Measurements from ENCODE around the gene CFI. TPM values are rescaled to one million over a fixed set of nuclear protein-coding genes. Genes with fewer than 3 reads are reported as not detected.

CFI gene
- total and polyA plus RNA-seq, 2 of the 8 experiments (the other 6 are each of a cell fraction or from before 2014, with no cell fraction given), result not detected

DNA sequence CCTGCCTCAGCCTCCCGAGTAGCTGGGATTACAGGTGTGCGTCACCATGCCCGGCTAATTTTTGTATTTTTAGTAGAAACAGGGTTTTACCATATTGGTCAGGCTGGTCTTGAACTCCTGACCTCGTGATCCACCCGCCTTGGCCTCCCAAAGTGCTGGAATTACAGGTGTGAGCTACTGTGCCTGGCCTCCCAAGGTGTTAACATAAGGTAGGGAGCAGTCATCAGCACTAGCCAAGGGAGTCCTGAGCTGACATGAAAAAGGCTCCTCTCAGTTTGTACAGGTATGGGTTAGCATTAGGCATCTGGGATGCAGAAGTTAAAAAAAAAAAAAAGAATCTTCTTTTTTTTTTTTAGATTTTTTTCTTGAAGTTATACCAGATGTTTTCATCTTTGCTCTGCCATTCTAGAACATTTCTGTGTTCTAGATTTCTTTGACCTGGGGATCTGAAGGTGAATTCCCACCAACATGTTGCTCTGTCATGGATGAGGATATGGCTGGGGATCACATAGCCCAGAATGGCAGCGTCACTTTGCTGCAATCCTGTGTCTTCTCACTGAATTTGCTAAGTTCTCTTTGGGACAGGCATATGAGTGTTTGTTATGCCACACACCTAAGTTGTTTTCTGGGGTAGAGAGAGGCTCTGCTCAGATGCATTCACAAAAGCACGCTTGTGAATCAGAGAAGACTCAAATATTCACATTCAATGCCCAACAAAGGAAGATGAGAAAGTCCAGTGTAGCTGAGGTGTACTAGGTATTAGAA lies 47.5 kb downstream of the CFI start:
- no peaks in the 10 kb centered on the region for H3K4me1 ChIP-seq (replicated peaks in 1 of 4; ENCODE audit: control insufficient read depth in 3 of 4, insufficient read depth in 4 of 4, low read length in 3 of 4)
- H3K23me2 ChIP-seq (ENCODE audit: low read depth, low read length), result no peaks in the 10 kb centered on the region
- H3K79me1 ChIP-seq (ENCODE audit: low read depth, low read length), result no peaks in the 10 kb centered on the region
- no peak overlapping the region for H4K8ac ChIP-seq (ENCODE audit: extremely low read depth, insufficient read depth, low read length)
- POLR2A ChIA-PET (ENCODE audit: partially characterized antibody), result interaction anchor here (0.5 kb wide), 1 partner anchor 165 kb away, joined by 3 read pairs; no protein-coding TSS in a partner anchor
- no peak overlapping the region for H3K14ac ChIP-seq (ENCODE audit: insufficient read length)
- H4K5ac ChIP-seq (ENCODE audit: insufficient read length, low read depth, low read length), result no peak overlapping the region
- H3K4ac ChIP-seq (replicated peaks; ENCODE audit: insufficient read length, low read depth, low read length), result no peak overlapping the region
- H3K4me3 ChIP-seq (ENCODE audit: extremely low read depth in 1 of 4, insufficient read depth in 2 of 4, low read depth in 3 of 4, low read length in 4 of 4), result no peak overlapping the region
- no peak overlapping the region for H2BK120ac ChIP-seq (replicated peaks; ENCODE audit: low read depth, low read length)
- H2AFZ ChIP-seq (ENCODE audit: low read length), result no peak overlapping the region
- CTCF ChIA-PET (ENCODE audit: partially characterized antibody), result no interaction called here
- H3K4me2 ChIP-seq (ENCODE audit: insufficient read depth in 1 of 2, low read depth in 2 of 2, low read length in 2 of 2), result no peak overlapping the region
- H2BK15ac ChIP-seq (ENCODE audit: low read length), result no peak overlapping the region
- no peak overlapping the region for H4K91ac ChIP-seq (replicated peaks; ENCODE audit: insufficient read length, low read length)
- H2BK12ac ChIP-seq (ENCODE audit: low read depth, low read length), result no peak overlapping the region
- no peaks in the 10 kb centered on the region for H4K20me1 ChIP-seq (replicated peaks in 1 of 2; ENCODE audit: control insufficient read depth in 1 of 2, insufficient read depth in 2 of 2, low read length in 2 of 2)
- WGBS, 2 experiments (ENCODE audit: extremely low coverage in 1 of 2, insufficient coverage in 1 of 2, insufficient read length in 1 of 2, insufficient replicate concordance in 2 of 2, low coverage in 1 of 2, low lambda C conversion rate in 2 of 2, missing lambda C conversion rate in 1 of 2), result 83% methylated on average over 7 of the region's 7 CpGs; no CpG with 5 or more reads in 1 of the 2 experiments
- no peak overlapping the region for H3K9ac ChIP-seq (replicated peaks in 1 of 4; ENCODE audit: extremely low read depth in 1 of 4, low read depth in 3 of 4, low read length in 3 of 4)
- no peaks in the 10 kb centered on the region for H3K27me3 ChIP-seq (replicated peaks in 1 of 4; ENCODE audit: control insufficient read depth in 3 of 4, extremely low read depth in 1 of 4, insufficient read depth in 3 of 4, low read length in 3 of 4)
- no peaks in the 10 kb centered on the region for H3K36me3 ChIP-seq (ENCODE audit: control insufficient read depth in 2 of 4, insufficient read depth in 4 of 4, low read length in 3 of 4)
- no peaks in the 10 kb centered on the region for H3K79me2 ChIP-seq (ENCODE audit: control insufficient read depth in 1 of 2, insufficient read depth in 2 of 2, low read length in 2 of 2)
- H3K23ac ChIP-seq (ENCODE audit: insufficient read length), result no peak overlapping the region
- FAIRE-seq (no peak), DNase-seq (ENCODE audit: low read depth in 1 of 2, low spot score in 2 of 2) (no peak)
- H3K56ac ChIP-seq (replicated peaks; ENCODE audit: insufficient read length, low read depth, low read length), result no peak overlapping the region
- no peak overlapping the region for H2BK5ac ChIP-seq (ENCODE audit: low read depth, low read length)
- no peak overlapping the region for H3K18ac ChIP-seq (ENCODE audit: extremely low read depth, low read length)
- no peak overlapping the region for H2BK20ac ChIP-seq (ENCODE audit: low read length)
- H2AK5ac ChIP-seq (ENCODE audit: low read depth, low read length), result no peak overlapping the region
- no peak overlapping the region for H3K27ac ChIP-seq (ENCODE audit: low read depth, low read length)
- no peaks in the 10 kb centered on the region for H3K9me3 ChIP-seq (ENCODE audit: insufficient read depth in 2 of 2, low read depth in 1 of 2, low read length in 1 of 2)
- no peak for TF ChIP-seq KDM1A (IDR thresholded peaks at IDR 0.05; ENCODE audit: borderline replicate concordance, low read length)
- no peak for TF ChIP-seq ATF3 (IDR thresholded peaks at IDR 0.05; ENCODE audit: insufficient read depth, low read depth, low read length)
- TF ChIP-seq CREB1 (IDR thresholded peaks at IDR 0.05), result no peak
- TF ChIP-seq TBP (IDR thresholded peaks at IDR 0.05; ENCODE audit: low read depth, low read length), result no peak
- no peak for TF ChIP-seq SAP30 (IDR thresholded peaks at IDR 0.05; ENCODE audit: insufficient read depth, insufficient replicate concordance, low read length)
- no peak for TF ChIP-seq SIRT6 (IDR thresholded peaks at IDR 0.05; ENCODE audit: low read length)
- TF ChIP-seq EGR1 (IDR thresholded peaks at IDR 0.05; ENCODE audit: borderline replicate concordance, low read depth, low read length), result no peak
- no peak for TF ChIP-seq POLR2AphosphoS5 (IDR thresholded peaks at IDR 0.05; ENCODE audit: low read depth, low read length)
- no peak for TF ChIP-seq EP300 (IDR thresholded peaks at IDR 0.05; ENCODE audit: borderline replicate concordance in 1 of 2, low read depth in 2 of 2, low read length in 2 of 2)
- no peak for TF ChIP-seq SP1 (IDR thresholded peaks at IDR 0.05; ENCODE audit: low read depth, low read length)
- TF ChIP-seq KDM5A (IDR thresholded peaks at IDR 0.05; ENCODE audit: low read length), result no peak
- no peak for TF ChIP-seq BACH1 (IDR thresholded peaks at IDR 0.05; ENCODE audit: low read length)
- no peak for TF ChIP-seq GABPA (IDR thresholded peaks at IDR 0.05; ENCODE audit: borderline replicate concordance, insufficient read depth, low read length)

All from H1 (cell line).